H1 (cell line): ENCODE data around the gene KCNMB4. TPM values are rescaled to one million over a fixed set of nuclear protein-coding genes. Genes with fewer than 3 reads are reported as not detected.

Experiments used
- CTCF ChIA-PET: fragments of 300-600 bp; sonication (Branson Sonifier 250); formaldehyde crosslinking; loops from one replicate; lab custom pipeline; 2021; ENCODE audit not compliant: partially characterized antibody; lab: Charles Lee
- POLR2A ChIA-PET: fragments of 300-600 bp; sonication (Branson Sonifier 250); formaldehyde crosslinking; loops from one replicate; lab custom pipeline; 2021; ENCODE audit warnings: inconsistent platforms; ENCODE audit not compliant: partially characterized antibody; lab: Charles Lee
- DNase-seq, 2 experiments: peaks; one replicate each; pipeline versions ENCODE4 v3.0.0 to v3.0.0-alpha.2; 2010 to 2022; ENCODE audit warnings: low spot score in 2 of 2, low read depth in 1 of 2, mixed read lengths in 1 of 2
- FAIRE-seq: peaks from 2 replicates; lab custom pipeline; 2011; peaks lifted over from hg19 to GRCh38; lab: Jason Lieb, UNC
- H2AFZ ChIP-seq: 2 replicates; pipeline ENCODE4 v1.8.1; 2012; ENCODE audit warnings: low read length, inconsistent platforms
- H2AK5ac ChIP-seq: 2 replicates; pipeline ENCODE4 v1.6.1; 2013; ENCODE audit warnings: low read depth, low read length
- H2BK120ac ChIP-seq: replicated peaks from 2 replicates; pipeline ENCODE3; 2013; ENCODE audit warnings: low read depth, low read length, inconsistent platforms
- H2BK12ac ChIP-seq: 2 replicates; pipeline ENCODE4 v1.6.1; 2013; ENCODE audit warnings: low read depth, low read length
- H2BK15ac ChIP-seq: 2 replicates; pipeline ENCODE4 v1.6.1; 2013; ENCODE audit warnings: low read length
- H2BK20ac ChIP-seq: 2 replicates; pipeline ENCODE4 v1.6.1; 2013; ENCODE audit warnings: low read length
- H2BK5ac ChIP-seq: 2 replicates; pipeline ENCODE4 v1.6.1; 2013; ENCODE audit warnings: low read depth, low read length
- H3K14ac ChIP-seq: 2 replicates; pipeline ENCODE4 v1.6.1; 2013; ENCODE audit warnings: inconsistent platforms; ENCODE audit not compliant: insufficient read length
- H3K18ac ChIP-seq: 2 replicates; pipeline ENCODE4 v1.6.1; 2013; ENCODE audit warnings: low read length; ENCODE audit errors: extremely low read depth
- H3K23ac ChIP-seq: 2 replicates; pipeline ENCODE4 v1.6.1; 2013; ENCODE audit warnings: inconsistent platforms; ENCODE audit not compliant: insufficient read length
- H3K23me2 ChIP-seq: 2 replicates; pipeline ENCODE4 v1.6.1; 2013; ENCODE audit warnings: low read depth, low read length
- H3K27ac ChIP-seq: 2 replicates; pipeline ENCODE4 v1.6.1; 2011; ENCODE audit warnings: low read depth, low read length, inconsistent platforms
- H3K27me3 ChIP-seq, 4 experiments: replicated peaks in 1 of 4; 1 replicate in 1 of 4; 2 replicates in 3 of 4; pipeline versions ENCODE4 v1.6.1 to v1.8.1; 2011 to 2013; ENCODE audit warnings: low read length in 3 of 4, mild to moderate bottlenecking in 3 of 4, inconsistent platforms in 2 of 4, mixed read lengths in 2 of 4, moderate library complexity in 1 of 4; ENCODE audit not compliant: control insufficient read depth in 3 of 4, insufficient read depth in 3 of 4; ENCODE audit errors: extremely low read depth in 1 of 4
- H3K36me3 ChIP-seq, 4 experiments: 2 replicates each; pipeline versions ENCODE4 v1.6.1 to v1.8.1; 2011 to 2013; ENCODE audit warnings: mild to moderate bottlenecking in 4 of 4, low read length in 3 of 4, moderate library complexity in 2 of 4, control low read depth in 1 of 4, inconsistent platforms in 1 of 4; ENCODE audit not compliant: insufficient read depth in 4 of 4, control insufficient read depth in 2 of 4
- H3K4ac ChIP-seq: replicated peaks from 2 replicates; pipeline ENCODE3; 2013; ENCODE audit warnings: low read length, low read depth, mixed read lengths, inconsistent platforms; ENCODE audit not compliant: insufficient read length
- H3K4me1 ChIP-seq, 4 experiments: replicated peaks in 1 of 4; 1 replicate in 1 of 4; 2 replicates in 3 of 4; pipeline versions ENCODE4 v1.6.1 to v1.8.1; 2011 to 2013; ENCODE audit warnings: low read length in 3 of 4, inconsistent platforms in 2 of 4, mixed read lengths in 1 of 4; ENCODE audit not compliant: insufficient read depth in 4 of 4, control insufficient read depth in 3 of 4
- H3K4me2 ChIP-seq, 2 experiments: 2 replicates each; pipeline versions ENCODE4 v1.6.1 to v1.8.1; 2011 to 2013; ENCODE audit warnings: low read depth in 2 of 2, low read length in 2 of 2, control low read depth in 1 of 2, inconsistent platforms in 1 of 2, mild to moderate bottlenecking in 1 of 2; ENCODE audit not compliant: insufficient read depth in 1 of 2
- H3K4me3 ChIP-seq, 4 experiments: fragments of 200-600, 300-600 bp in 1 of 4; sonication (generic), shearing (Covaris generic), sonication (Bioruptor Twin) in 1 of 4; 2 replicates each; pipeline versions ENCODE4 v1.5.1 to v1.8.1; 2011 to 2016; ENCODE audit warnings: low read length in 4 of 4, low read depth in 3 of 4, control low read depth in 2 of 4, inconsistent platforms in 2 of 4, mild to moderate bottlenecking in 2 of 4, mixed read lengths in 1 of 4, moderate library complexity in 1 of 4; ENCODE audit not compliant: insufficient read depth in 2 of 4; ENCODE audit errors: extremely low read depth in 1 of 4
- H3K56ac ChIP-seq: replicated peaks from 2 replicates; pipeline ENCODE3; 2013; ENCODE audit warnings: low read depth, mild to moderate bottlenecking, mixed read lengths, low read length, inconsistent platforms; ENCODE audit not compliant: insufficient read length
- H3K79me1 ChIP-seq: 2 replicates; pipeline ENCODE4 v1.6.1; 2013; ENCODE audit warnings: low read depth, low read length, control low read depth
- H3K79me2 ChIP-seq, 2 experiments: 2 replicates each; pipeline versions ENCODE4 v1.6.1 to v1.8.1; 2012 to 2013; ENCODE audit warnings: low read length in 2 of 2, mild to moderate bottlenecking in 2 of 2, inconsistent platforms in 1 of 2; ENCODE audit not compliant: insufficient read depth in 2 of 2, control insufficient read depth in 1 of 2
- H3K9ac ChIP-seq, 4 experiments: replicated peaks in 1 of 4; 1 replicate in 1 of 4; 2 replicates in 3 of 4; pipeline versions ENCODE4 v1.6.1 to v1.8.1; 2011 to 2013; ENCODE audit warnings: low read depth in 3 of 4, low read length in 3 of 4, control low read depth in 2 of 4, mild to moderate bottlenecking in 2 of 4, moderate library complexity in 2 of 4, inconsistent platforms in 1 of 4; ENCODE audit errors: extremely low read depth in 1 of 4
- H3K9me3 ChIP-seq, 2 experiments: 2 replicates each; pipeline versions ENCODE4 v1.6.1 to v1.8.1; 2012 to 2013; ENCODE audit warnings: mild to moderate bottlenecking in 2 of 2, moderate library complexity in 2 of 2, control low read depth in 1 of 2, inconsistent platforms in 1 of 2, low read depth in 1 of 2, low read length in 1 of 2, mixed read lengths in 1 of 2; ENCODE audit not compliant: insufficient read depth in 2 of 2
- H4K20me1 ChIP-seq, 2 experiments: replicated peaks in 1 of 2; 2 replicates each; pipeline versions ENCODE3 to v1.8.1; 2011 to 2013; ENCODE audit warnings: inconsistent platforms in 2 of 2, low read length in 2 of 2, mild to moderate bottlenecking in 1 of 2; ENCODE audit not compliant: insufficient read depth in 2 of 2, control insufficient read depth in 1 of 2
- H4K5ac ChIP-seq: 2 replicates; pipeline ENCODE4 v1.6.1; 2013; ENCODE audit warnings: low read length, low read depth, mixed read lengths, inconsistent platforms; ENCODE audit not compliant: insufficient read length
- H4K8ac ChIP-seq: 2 replicates; pipeline ENCODE4 v1.8.0; 2013; ENCODE audit warnings: mild to moderate bottlenecking, moderate library complexity, low read length, inconsistent platforms; ENCODE audit not compliant: insufficient read depth; ENCODE audit errors: extremely low read depth
- H4K91ac ChIP-seq: replicated peaks from 2 replicates; pipeline ENCODE3; 2013; ENCODE audit warnings: low read length, mixed read lengths, inconsistent platforms; ENCODE audit not compliant: insufficient read length
- ASH2L ChIP-seq: fragments of 200-600, 300-600 bp; sonication (generic); IDR thresholded peaks from one replicate; pipeline ENCODE4 v1.7.1; 2017; ENCODE audit warnings: low read length
- BCL11A ChIP-seq, 2 experiments: IDR thresholded peaks; one replicate each; pipeline ENCODE4 v1.6.1; 2011; ENCODE audit warnings: low read depth in 2 of 2, low read length in 2 of 2, mild to moderate bottlenecking in 2 of 2
- CEBPB ChIP-seq: IDR thresholded peaks from 2 replicates; pipeline ENCODE4 v1.6.1; 2012; ENCODE audit warnings: low read depth, low read length
- JUN ChIP-seq: IDR thresholded peaks from 2 replicates; pipeline ENCODE4 v1.6.1; 2011; ENCODE audit warnings: low read depth, mild to moderate bottlenecking, improper control_type of control experiment, low read length
- NRF1 ChIP-seq: IDR thresholded peaks from 2 replicates; pipeline ENCODE4 v1.6.1; 2011; ENCODE audit warnings: mild to moderate bottlenecking, low read depth, low read length, improper control_type of control experiment
- POU5F1 ChIP-seq: IDR thresholded peaks from 2 replicates; pipeline ENCODE4 v1.6.1; 2011; ENCODE audit warnings: low read depth, mild to moderate bottlenecking, low read length, moderate library complexity
- RBBP5 ChIP-seq: IDR thresholded peaks from 2 replicates; pipeline ENCODE4 v1.7.1; 2012; ENCODE audit warnings: low read depth, mild to moderate bottlenecking, inconsistent platforms, low read length, moderate library complexity, borderline replicate concordance
- RFX5 ChIP-seq: IDR thresholded peaks from 2 replicates; pipeline ENCODE4 v1.6.1; 2011; ENCODE audit warnings: low read depth, low read length, improper control_type of control experiment, borderline replicate concordance
- RXRA ChIP-seq: IDR thresholded peaks from 2 replicates; pipeline ENCODE4 v1.6.1; 2011; ENCODE audit warnings: low read depth, mild to moderate bottlenecking, low read length, moderate library complexity; ENCODE audit not compliant: insufficient read depth
- SAP30 ChIP-seq: fragments of 300-600 bp; sonication (generic); IDR thresholded peaks from 2 replicates; pipeline ENCODE4 v1.7.1; 2012; ENCODE audit warnings: low read length, moderate library complexity, mild to moderate bottlenecking, inconsistent platforms; ENCODE audit not compliant: insufficient read depth, insufficient replicate concordance
- SIRT6 ChIP-seq: IDR thresholded peaks from one replicate; pipeline ENCODE4 v1.7.1; 2012; ENCODE audit warnings: low read length, inconsistent platforms
- SP4 ChIP-seq: IDR thresholded peaks from 2 replicates; pipeline ENCODE4 v1.6.1; 2012; ENCODE audit warnings: low read length, inconsistent platforms
- SRF ChIP-seq: IDR thresholded peaks from 2 replicates; pipeline ENCODE4 v1.6.1; 2011; ENCODE audit warnings: mild to moderate bottlenecking, low read depth, low read length, moderate library complexity
- TCF12 ChIP-seq: IDR thresholded peaks from 2 replicates; pipeline ENCODE4 v1.6.1; 2011; ENCODE audit warnings: low read depth, mild to moderate bottlenecking, low read length
- ZNF274 ChIP-seq: IDR thresholded peaks from 2 replicates; pipeline ENCODE4 v1.7.0; 2012; ENCODE audit warnings: low read length, borderline replicate concordance; ENCODE audit errors: extremely low read depth
- WGBS, 2 experiments: shearing (Covaris generic) in 1 of 2; methylation state at CpG; one replicate each; pipeline versions ENCODE4 v1.1.6 to v1.1.7; 2013 to 2015; ENCODE audit warnings: low lambda C conversion rate in 2 of 2, mixed read lengths in 2 of 2, inconsistent platforms in 1 of 2, low coverage in 1 of 2, missing lambda C conversion rate in 1 of 2; ENCODE audit not compliant: insufficient replicate concordance in 2 of 2, insufficient coverage in 1 of 2, insufficient read length in 1 of 2; ENCODE audit errors: extremely low coverage in 1 of 2, missing lambda C conversion rate in 1 of 2; 5-methylcytosine and 5-hydroxymethylcytosine counted together
- polyA plus RNA-seq, 7 experiments: library from polyadenylated mRNA; depleted of rRNA in 3 of 7; stranded (reverse) in 5 of 7; unstranded in 2 of 7; fragments of >200 nt in 5 of 7; fragments of 200-250 nt in 2 of 7; gene quantifications; 1 replicate in 5 of 7; 2 replicates in 1 of 7; 4 replicates in 1 of 7; pipeline versions ENCODE4 v1.2.1 to v1.2.3, GENCODE V29; 2011 to 2013; ENCODE audit warnings: missing spikeins in 2 of 7, mixed read lengths in 2 of 7
- total RNA-seq: library from RNA; stranded (reverse); fragmentation: NEBNext Ultra II Directional; extraction: Animal tissue kit (Norgen Biotek cat#: 25700); gene quantifications from 2 replicates; pipeline ENCODE4 v1.2.1, GENCODE V29; 2021

Gene KCNMB4
- total and polyA plus RNA-seq, 2 of the 8 experiments (the other 6 are each of a cell fraction or from before 2014, with no cell fraction given): 10.9 to 16.0 TPM

DNA sequence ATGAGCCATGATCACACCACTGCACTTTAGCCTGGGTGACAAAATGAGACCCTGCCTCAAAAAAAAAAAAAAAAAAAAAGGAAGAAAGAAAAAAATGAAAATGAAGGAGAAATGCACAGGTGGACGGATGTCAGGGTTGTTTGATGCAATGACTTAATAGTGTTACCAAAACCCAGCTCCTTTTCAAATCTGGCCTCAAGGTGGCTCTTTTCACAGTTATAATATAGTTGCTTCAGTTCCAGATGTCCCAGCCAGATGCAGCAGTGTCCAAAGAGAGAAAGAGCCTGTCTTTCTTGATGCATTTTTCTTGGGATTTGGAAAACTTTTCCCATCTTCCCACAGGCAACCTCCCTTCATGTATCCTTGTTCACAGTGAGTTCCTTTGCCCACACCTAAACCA, 36.5 kb downstream of the KCNMB4 start:
- no peak overlapping the region for H4K91ac ChIP-seq
- no peak overlapping the region for H3K56ac ChIP-seq
- H3K27me3 ChIP-seq: no peaks in the 10 kb centered on the region
- no peak for FAIRE-seq
- no peak overlapping the region for H3K4me3 ChIP-seq
- no peak overlapping the region for H3K9ac ChIP-seq
- H3K79me1 ChIP-seq: no peaks in the 10 kb centered on the region
- no peaks in the 10 kb centered on the region; a peak in 1 of 4 replicates for H3K79me2 ChIP-seq
- H2BK20ac ChIP-seq: no peak overlapping the region
- no peaks in the 10 kb centered on the region for H3K23me2 ChIP-seq
- H4K5ac ChIP-seq: no peak overlapping the region
- no peak overlapping the region for H2BK120ac ChIP-seq
- no peak overlapping the region for H4K8ac ChIP-seq
- no peaks in the 10 kb centered on the region for H3K4me1 ChIP-seq
- H3K36me3 ChIP-seq: peaks cover 0 to 17% (median 8%) of the 10 kb centered on the region in 4 experiments; a peak in 3 of 8 replicates
- no peak overlapping the region for H2AFZ ChIP-seq
- no peak overlapping the region for H3K27ac ChIP-seq
- no peak overlapping the region for H3K14ac ChIP-seq
- H4K20me1 ChIP-seq: no peaks in the 10 kb centered on the region
- ChIA-PET CTCF (interaction anchor here (0.7 to 2.8 kb wide), 3 partner anchors 9 to 523 kb away, joined by 3 to 10 read pairs (median 3); no protein-coding TSS in a partner anchor), POLR2A (no interaction called here)
- no peak overlapping the region for H2BK15ac ChIP-seq
- no peak overlapping the region for H3K4me2 ChIP-seq
- H2BK5ac ChIP-seq: no peak overlapping the region
- no peak overlapping the region for H2AK5ac ChIP-seq
- no peak overlapping the region for H3K18ac ChIP-seq
- no peak overlapping the region for H2BK12ac ChIP-seq
- no peaks in the 10 kb centered on the region for H3K9me3 ChIP-seq
- DNase-seq: no peak
- 100% methylated on average over 1 of the region's 1 CpG; no CpG with 5 or more reads in 1 of the 2 experiments for WGBS, 2 experiments
- H3K4ac ChIP-seq: no peak overlapping the region
- H3K23ac ChIP-seq: no peak overlapping the region
- no peak for TF ChIP-seq ASH2L
- TF ChIP-seq TCF12: no peak
- TF ChIP-seq POU5F1: no peak
- no peak for TF ChIP-seq RFX5
- TF ChIP-seq CEBPB: no peak
- TF ChIP-seq BCL11A (IDR thresholded peaks at IDR 0.05; ENCODE audit: low read depth in 2 of 2, low read length in 2 of 2): no peak
- TF ChIP-seq SRF: no peak
- no peak for TF ChIP-seq ZNF274
- TF ChIP-seq RBBP5: no peak
- no peak for TF ChIP-seq RXRA
- no peak for TF ChIP-seq NRF1
- TF ChIP-seq SAP30: no peak
- TF ChIP-seq SP4: no peak
- TF ChIP-seq JUN: no peak
- TF ChIP-seq SIRT6: no peak
